NT2/D1 (cell line): ENCODE results near the gene TMEM245.

Experiments
- SUZ12 ChIP-seq: IDR thresholded peaks from 2 replicates; pipeline ENCODE4 v1.6.1; 2011; ENCODE audit not compliant: insufficient read length, insufficient read depth; ENCODE audit errors: extremely low read depth
- YY1 ChIP-seq: IDR thresholded peaks from 2 replicates; pipeline ENCODE4 v1.6.1; 2011; ENCODE audit not compliant: insufficient read length, insufficient read depth

GRCh38 chr9:109098960-109099308 is 20.8 kb downstream of the TMEM245 start:
- TF ChIP-seq SUZ12 (no peak), YY1 (no peak)
